H54 (cell line): ENCODE measurements around the gene IGF2BP2.

Experiments
- DNase-seq: peaks from one replicate; pipeline ENCODE4 v3.0.0; 2011; ENCODE audit warnings: low spot score, mixed read lengths; ENCODE audit not compliant: insufficient read length
- FAIRE-seq: peaks from 3 replicates; lab custom pipeline; 2011; peaks lifted over from hg19 to GRCh38; lab: Jason Lieb, UNC
- POLR2A ChIP-seq: IDR thresholded peaks from 2 replicates; pipeline ENCODE4 v1.6.1; 2011; ENCODE audit warnings: low read depth, mild to moderate bottlenecking, low read length

Gene IGF2BP2

DNA sequence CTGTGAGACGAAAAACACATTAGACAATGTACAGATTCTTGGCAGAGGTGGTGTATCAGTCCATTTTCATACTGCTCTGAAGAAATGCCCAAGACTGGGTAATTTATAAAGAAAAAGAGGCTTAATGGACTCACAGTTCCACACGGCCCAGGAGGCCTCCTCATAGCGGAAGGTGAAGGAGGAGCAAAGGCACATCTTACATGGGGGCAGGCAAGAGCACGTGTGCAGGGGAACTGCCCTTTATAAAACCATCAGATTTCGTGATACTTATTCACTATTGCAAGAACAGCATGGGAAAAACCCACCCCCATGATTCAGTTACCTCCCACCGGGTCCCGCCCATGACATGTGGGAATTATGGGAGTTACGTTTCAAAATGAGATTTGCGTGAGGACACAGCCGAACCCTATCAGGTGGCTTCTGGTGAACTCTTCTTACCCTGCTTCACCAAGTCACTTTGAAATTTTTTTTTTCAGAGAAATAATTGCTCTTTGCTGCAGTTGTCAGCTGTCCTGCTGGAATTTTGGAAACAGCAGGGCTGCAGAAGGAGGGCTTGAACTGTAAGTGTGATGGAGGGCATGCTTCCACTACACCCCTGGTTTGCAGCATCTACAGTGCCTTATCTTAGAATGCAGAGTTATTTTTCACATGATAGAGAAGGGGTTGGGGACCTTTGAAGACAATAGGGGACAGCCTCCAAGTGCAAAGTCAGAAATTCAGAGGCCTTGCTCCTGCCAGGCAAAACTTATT is 2.9 kb upstream of the IGF2BP2 start:
- TF ChIP-seq POLR2A: no peak
- DNase-seq (no peak), FAIRE-seq (no peak)

DNA sequence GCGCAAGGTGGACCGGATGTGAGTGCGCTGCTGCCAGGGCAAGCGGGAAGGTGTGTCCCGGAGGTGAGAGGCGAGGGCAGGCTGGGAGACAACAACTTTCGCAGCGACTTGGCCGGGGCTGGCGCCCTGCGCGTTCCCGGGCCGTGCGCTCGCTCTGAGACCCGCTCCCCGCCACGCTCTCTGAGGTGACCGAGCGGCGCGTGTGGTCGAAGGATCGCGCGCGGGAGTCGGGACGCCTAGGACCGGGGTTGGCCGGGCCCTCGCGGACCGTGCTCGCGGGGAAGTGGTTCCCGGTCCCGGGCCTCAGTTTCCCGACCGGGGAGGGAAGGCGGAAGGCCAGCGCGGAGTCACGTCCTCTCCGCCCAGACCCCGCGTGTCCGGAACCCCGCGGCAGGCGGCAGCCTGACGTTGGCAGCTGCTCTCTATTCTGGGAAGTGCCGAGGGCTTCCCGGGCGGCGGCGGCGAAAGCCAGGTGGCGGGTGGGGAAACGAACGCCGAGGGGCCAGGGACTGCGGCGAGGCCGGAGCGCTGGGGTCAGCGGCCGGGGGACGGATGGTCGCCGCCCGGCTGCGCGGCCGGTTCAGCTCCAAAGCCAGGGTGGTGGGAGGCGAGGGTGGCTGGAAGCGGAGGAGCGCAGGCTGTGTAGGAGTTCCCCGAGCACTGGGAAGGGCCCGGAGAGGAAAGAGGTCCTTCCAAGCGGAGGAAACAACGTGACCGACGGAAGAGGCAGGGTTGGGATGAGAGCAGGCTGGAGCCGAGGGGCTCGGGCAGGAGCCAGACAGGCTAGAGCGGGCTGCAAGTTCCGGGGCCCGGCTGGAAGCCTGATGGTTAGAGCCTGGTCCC is 1.0 kb upstream of the IGF2BP2 start:
- FAIRE-seq (peak; percentile 84), DNase-seq (peak; percentile 68)
- TF ChIP-seq POLR2A: no peak

DNA sequence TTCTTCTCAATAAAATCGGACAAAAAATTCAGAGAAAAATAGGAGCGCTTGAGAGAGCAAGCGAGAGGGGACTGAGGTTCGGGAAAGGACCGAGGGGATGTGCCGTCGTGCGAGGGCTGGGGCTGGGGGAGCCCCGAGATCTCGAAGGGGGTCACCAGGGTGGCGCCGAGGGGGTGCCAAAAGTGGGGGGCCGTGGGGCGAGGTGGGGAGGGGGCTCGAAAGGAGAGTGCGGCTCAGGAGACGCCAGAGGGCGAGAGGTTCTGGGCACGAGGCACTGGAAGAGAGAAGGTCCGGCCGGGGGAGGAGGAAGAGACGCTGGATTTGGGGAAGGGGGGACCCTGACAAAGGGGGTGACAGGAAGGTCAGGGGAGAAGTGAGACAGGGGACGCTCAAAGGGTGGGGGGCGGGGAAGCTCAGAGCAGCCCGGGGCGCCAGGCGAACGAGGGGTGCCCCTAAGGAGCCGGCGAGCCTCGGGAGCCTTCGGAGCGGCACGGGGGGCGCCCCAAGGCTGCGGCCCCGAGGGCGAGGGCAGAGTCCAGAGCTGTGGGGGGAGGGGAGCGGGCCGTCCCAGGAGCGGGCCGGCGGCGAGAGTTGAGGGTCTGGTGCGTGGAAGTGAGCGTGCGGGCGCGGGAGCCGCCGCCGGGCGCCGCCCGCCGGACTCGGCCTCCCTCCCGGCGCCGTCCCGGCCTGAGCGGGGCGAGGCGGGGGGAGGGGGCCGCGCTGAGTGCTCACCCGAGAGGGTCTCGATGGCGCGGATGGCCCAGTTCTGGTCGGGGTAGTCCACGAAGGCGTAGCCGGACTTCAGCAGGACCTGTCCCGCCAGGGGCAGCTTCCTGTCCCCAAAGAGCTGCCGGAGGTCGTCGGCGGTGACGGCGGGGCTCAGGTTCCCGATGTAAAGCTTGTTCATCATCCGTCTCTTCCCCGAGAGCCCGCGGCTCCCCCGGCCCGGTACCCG is 514 bp downstream of the IGF2BP2 start:
- DNase-seq (peak; percentile 34), FAIRE-seq (no peak)
- no peak for TF ChIP-seq POLR2A

DNA sequence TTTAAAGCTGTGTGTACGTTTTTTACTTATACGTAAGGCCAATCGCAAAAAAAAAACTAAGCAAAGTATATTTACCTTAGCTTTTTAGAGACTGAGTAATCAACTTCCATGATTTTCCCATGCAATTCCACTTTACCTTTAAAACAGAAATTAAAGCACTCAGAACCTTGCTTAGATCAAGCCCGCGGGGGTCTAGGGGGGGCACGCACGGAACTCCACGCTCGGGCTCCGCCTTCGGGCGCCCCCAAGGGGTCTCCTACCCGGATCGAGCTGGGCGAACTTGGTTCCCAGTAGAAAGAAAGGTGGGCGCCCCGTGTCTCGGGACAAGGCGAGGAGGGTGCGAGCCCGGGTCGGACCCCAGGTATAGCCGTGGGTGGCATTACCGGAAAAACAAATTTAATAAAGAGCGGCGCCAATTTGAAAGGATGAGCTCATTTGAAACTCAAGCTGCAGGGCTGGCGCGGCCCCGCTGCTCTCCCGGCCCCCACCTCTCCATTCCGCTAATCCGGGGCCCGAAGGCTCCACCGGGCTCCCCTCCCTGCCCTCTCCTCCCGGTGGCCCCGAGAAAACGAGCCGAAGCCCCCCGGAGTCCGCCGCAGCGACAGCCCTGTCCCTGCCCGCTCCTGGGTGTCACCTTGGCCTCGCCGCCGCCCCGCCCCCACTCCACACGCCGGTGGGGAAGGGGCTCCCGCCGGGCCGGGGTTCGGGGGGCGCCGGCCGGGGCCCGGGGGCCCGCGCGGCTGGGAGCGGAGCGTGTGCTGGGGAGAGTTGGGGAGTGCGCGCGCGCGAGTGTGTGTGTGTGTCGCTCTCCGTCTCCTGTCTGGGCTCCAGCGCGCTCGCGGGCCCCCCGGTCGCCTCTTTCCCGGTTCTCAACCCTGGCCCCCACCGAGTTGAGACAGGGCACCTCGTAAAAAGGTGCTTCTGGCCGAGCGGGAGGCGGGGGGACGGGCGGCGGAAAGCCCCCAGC is 1.5 kb downstream of the IGF2BP2 start:
- DNase-seq (peak; percentile 34), FAIRE-seq (peak; percentile 78)

DNA sequence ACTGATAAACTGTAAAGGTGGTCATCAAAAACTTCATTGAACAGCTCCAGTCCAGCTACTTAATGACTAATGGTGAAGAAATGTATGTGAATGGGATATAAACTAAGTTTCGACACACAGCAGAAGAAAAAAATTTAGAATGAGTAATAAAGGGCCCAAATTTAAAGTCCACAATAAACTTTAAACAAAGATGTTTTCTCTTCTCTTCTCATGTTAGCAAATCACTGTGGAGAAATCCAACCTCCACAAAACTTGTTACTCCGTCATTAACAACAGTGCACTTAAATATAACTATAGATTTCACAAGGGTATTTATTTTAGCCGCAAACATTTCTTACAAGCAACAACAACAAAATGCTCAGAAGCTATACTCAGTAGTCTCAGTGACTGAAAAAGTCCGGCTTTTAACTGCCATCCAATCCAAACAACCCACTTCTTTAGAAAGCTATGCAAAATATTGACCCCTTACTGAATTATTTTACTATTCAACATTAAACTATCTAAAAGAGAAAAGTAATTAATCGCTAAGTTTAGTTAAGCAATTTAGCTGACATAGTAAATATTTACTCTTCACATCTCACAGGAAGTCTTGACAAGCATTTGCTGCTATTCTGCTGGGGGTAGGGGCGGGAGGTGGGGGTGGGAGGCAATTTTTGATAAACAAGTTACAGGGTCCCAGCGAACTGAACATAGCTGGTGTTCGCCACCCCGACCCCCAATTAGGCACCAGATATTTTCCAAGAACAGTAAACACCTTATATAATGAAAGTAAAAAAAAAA is 2.4 kb downstream of the IGF2BP2 start:
- peak; percentile 67 for DNase-seq
- no peak for TF ChIP-seq POLR2A
- FAIRE-seq: peak; percentile 95

More for the DNA sequence above, 1.5 kb downstream of the IGF2BP2 start:
- TF ChIP-seq POLR2A: no peak

DNA sequence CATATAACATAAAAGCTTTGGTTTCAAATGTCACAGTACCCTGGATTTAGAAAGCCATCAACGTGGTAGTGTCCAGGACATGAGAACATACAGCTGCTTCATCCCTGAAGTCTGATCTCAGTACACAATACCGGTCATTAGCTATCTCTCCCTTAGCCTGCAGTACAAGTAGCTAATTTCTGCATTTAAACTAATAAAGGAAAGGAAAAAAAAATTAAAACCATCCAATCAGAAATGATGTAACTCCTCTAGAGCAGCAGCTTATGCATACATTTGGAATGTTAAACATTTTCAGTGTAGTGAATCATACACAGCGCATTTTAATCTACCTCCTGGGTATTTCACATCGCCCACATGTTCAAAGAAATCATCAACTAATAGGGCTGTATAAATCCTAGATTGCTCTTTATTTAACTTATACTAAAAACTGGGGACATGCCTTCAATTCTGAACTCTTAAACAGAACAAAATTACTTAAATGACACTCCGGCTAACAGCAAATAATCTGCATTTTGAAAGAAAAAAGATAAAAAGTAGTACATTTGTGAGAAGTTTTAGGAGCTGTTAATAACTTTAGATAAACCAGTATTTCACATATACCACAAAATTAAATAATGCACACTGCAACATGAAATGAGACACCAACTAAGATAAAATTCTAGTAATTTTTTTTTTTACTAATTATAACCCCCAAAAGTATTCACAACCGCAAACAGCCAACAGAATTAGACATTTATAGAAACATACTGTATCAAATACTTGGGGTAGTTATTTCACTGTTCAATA is 3.7 kb downstream of the IGF2BP2 start:
- TF ChIP-seq POLR2A: no peak
- FAIRE-seq (peak; percentile 100), DNase-seq (peak; percentile 61)

DNA sequence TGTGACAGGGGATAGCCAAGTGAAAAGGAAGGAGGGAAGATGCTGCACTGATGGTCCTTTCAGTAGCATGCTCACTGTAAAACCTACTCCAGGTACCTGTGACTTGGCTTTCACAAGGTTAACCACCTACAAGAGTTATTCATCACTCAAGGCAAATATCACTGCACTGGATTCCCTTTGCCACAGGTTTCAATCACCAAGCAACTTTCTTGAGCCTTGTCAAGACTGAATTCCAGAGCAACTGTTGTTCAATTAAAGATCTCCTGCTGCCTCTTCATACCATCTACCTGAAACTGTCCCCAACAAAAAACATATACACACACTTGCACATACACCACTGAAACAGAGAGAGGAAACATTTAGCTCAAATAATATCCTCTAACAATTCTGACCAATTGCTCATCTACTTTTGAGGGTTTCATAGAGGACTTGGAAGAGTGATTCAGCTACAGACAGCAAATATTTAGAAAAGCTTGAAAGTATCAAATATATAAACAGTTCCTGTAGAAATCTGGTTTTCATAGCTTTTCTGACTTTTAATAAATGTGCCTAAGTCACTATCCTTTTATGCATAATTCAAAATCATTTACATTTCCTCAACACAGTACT is 6.5 kb downstream of the IGF2BP2 start:
- FAIRE-seq (peak; percentile 93), DNase-seq (no peak)
- TF ChIP-seq POLR2A: no peak

DNA sequence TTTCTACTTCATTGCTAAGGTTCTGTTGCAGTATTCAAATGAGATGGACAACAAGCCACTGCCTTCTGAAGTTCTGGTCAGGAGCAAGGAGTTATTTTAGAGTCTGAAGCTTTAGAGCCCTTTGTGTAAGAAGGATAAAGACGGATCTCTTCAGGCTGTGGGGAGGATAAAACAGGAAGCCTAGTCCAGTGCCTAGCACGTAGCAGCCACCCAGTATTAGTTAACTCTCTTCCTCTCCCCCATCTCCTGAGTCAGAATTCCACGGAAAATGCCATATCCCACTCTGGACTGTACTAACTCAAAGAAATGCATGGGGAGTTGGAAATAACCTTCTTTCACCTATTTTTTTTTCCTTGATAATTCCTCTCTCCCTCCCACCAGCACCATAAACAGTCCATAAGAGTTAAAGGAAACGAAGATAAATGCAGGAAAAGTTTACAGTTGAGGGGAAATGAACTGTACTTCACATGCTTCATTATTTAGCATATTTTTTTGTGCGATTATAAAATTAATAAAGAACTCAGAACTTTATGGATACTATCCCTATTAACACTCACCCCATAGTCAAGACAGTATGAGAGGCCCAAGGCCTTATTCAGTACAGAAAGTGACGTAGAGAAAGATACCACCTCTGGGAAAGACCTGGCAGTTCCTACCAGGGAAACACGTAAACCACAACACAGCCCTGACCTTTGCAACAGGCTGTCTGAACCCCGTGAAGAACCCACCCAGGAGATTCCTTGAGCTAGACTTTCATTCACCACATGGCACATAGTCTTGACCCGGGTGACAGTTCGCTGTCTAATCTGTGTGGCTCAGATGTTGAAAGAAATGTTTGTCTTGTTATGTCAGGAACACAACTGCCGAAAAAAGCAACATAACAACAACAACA is 9.2 kb downstream of the IGF2BP2 start:
- TF ChIP-seq POLR2A: no peak
- DNase-seq: no peak
- FAIRE-seq: peak; percentile 98

DNA sequence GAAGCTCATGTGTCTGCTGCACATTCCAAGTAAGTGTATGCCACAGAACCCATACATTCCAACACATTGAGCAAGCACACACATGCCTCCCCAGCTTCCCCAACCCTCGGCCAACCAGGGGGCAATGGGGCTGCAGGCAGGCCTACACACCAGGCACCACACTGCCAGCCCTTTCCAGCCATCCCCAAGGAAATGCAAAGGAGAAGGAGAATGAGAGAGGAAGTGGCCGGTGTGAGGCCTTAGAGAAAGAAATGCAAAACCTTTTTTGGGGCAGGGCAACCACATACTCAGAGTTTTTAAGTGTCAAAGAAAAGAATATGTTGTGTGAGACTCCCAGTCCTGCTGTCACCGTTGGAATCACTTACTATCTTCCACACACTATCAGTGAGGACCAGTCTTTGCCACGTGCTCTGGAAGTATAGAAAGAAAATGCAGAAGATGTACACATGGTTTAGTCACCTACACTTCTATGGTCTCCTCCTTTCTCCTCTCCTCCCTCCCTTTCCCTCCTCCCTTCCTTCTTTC is 11.1 kb downstream of the IGF2BP2 start:
- FAIRE-seq (peak; percentile 99), DNase-seq (peak; percentile 50)
- TF ChIP-seq POLR2A: no peak
